Keratinocyte (primary cell): ENCODE data around the gene ATP6V1G3. TPM values are rescaled to one million over a fixed set of nuclear protein-coding genes. Genes with fewer than 3 reads are reported as not detected.
"Not testable (repeated sequence)": the region's sequence is repeated elsewhere in the genome, so short reads cannot be mapped to it uniquely, and the experiment has no call there.

Experiments used
- DNase-seq: peaks from one replicate; pipeline ENCODE4 v3.0.0-alpha.2; 2011; ENCODE audit warnings: low read depth, missing footprints, low spot score
- FAIRE-seq: peaks from 2 replicates; lab custom pipeline; 2011; peaks lifted over from hg19 to GRCh38; lab: Jason Lieb, UNC
- H2AFZ ChIP-seq: 2 replicates; pipeline ENCODE4 v1.6.0; 2012; ENCODE audit warnings: low read length, control low read depth, inconsistent platforms; ENCODE audit not compliant: control insufficient read depth
- H3K27ac ChIP-seq: 2 replicates; pipeline ENCODE4 v1.5.1; 2011; ENCODE audit warnings: low read length; ENCODE audit not compliant: control insufficient read depth, insufficient read depth
- H3K27me3 ChIP-seq: 3 replicates; pipeline ENCODE4 v1.6.0; 2011; ENCODE audit warnings: low read length; ENCODE audit not compliant: control insufficient read depth, insufficient read depth; ENCODE audit errors: extremely low read depth
- H3K36me3 ChIP-seq, 2 experiments: 2 replicates in 1 of 2; 3 replicates in 1 of 2; pipeline ENCODE4 v1.5.1; 2011; ENCODE audit warnings: low read length in 2 of 2, mild to moderate bottlenecking in 1 of 2; ENCODE audit not compliant: control insufficient read depth in 2 of 2, insufficient read depth in 2 of 2; ENCODE audit errors: extremely low read depth in 1 of 2
- H3K4me1 ChIP-seq: 3 replicates; pipeline ENCODE4 v1.5.1; 2011; ENCODE audit warnings: low read length; ENCODE audit not compliant: control insufficient read depth, insufficient read depth; ENCODE audit errors: extremely low read depth
- H3K4me2 ChIP-seq: 3 replicates; pipeline ENCODE4 v1.6.0; 2011; ENCODE audit warnings: low read depth, low read length; ENCODE audit not compliant: control insufficient read depth, insufficient read depth; ENCODE audit errors: extremely low read depth
- H3K4me3 ChIP-seq, 3 experiments: fragments of 200-600 bp in 1 of 3; sonication (generic) in 1 of 3; 2 replicates in 2 of 3; 3 replicates in 1 of 3; pipeline ENCODE4 v1.5.1; 2011 to 2016; ENCODE audit warnings: low read length in 3 of 3, mild to moderate bottlenecking in 3 of 3, control low read depth in 2 of 3, inconsistent platforms in 1 of 3, low read depth in 1 of 3, mixed read lengths in 1 of 3, mixed run types in 1 of 3, moderate library complexity in 1 of 3; ENCODE audit not compliant: control insufficient read depth in 2 of 3, insufficient read depth in 2 of 3; ENCODE audit errors: extremely low read depth in 1 of 3
- H3K79me2 ChIP-seq: 2 replicates; pipeline ENCODE4 v1.6.0; 2012; ENCODE audit warnings: low read length; ENCODE audit not compliant: control insufficient read depth, insufficient read depth
- H3K9ac ChIP-seq: 3 replicates; pipeline ENCODE4 v1.6.0; 2011; ENCODE audit warnings: low read length; ENCODE audit not compliant: control insufficient read depth, insufficient read depth; ENCODE audit errors: extremely low read depth
- H3K9me1 ChIP-seq: 3 replicates; pipeline ENCODE4 v1.6.0; 2011; ENCODE audit warnings: low read length; ENCODE audit not compliant: control insufficient read depth, insufficient read depth; ENCODE audit errors: extremely low read depth
- H3K9me3 ChIP-seq: 2 replicates; pipeline ENCODE4 v1.5.1; 2012; ENCODE audit warnings: low read depth, low read length; ENCODE audit not compliant: control insufficient read depth
- H4K20me1 ChIP-seq: 3 replicates; pipeline ENCODE4 v1.6.0; 2011; ENCODE audit warnings: low read length; ENCODE audit not compliant: control insufficient read depth, insufficient read depth; ENCODE audit errors: extremely low read depth
- CTCF ChIP-seq, 3 experiments: IDR thresholded peaks in 1 of 3; conservative IDR thresholded peaks in 1 of 3; optimal IDR thresholded peaks in 1 of 3; 2 replicates in 2 of 3; 3 replicates in 1 of 3; pipeline versions ENCODE3 to v1.5.1; 2011; ENCODE audit warnings: low read length in 3 of 3, mild to moderate bottlenecking in 3 of 3, moderate library complexity in 2 of 3, control low read depth in 1 of 3, inconsistent platforms in 1 of 3; ENCODE audit not compliant: insufficient read depth in 2 of 3; ENCODE audit errors: extremely low read depth in 1 of 3
- EZH2 ChIP-seq: IDR thresholded peaks from one replicate; pipeline ENCODE4 v1.6.1; 2012; ENCODE audit warnings: inconsistent platforms, mild to moderate bottlenecking, low read length, moderate library complexity
- dilution Hi-C: fragments of 300-500 bp; cut with MboI; formaldehyde crosslinking; loops from one replicate; pipeline ENCODE4 v1.7.0; 2020; ENCODE audit warnings: low sequenced_read_pairs; ENCODE audit not compliant: extremely low pct_ligation_motif_present
- polyA plus RNA-seq, 5 experiments: library from polyadenylated mRNA; depleted of rRNA in 3 of 5; stranded (reverse) in 3 of 5; stranded (forward) in 1 of 5; unstranded in 1 of 5; fragments of >200 nt; gene quantifications; 1 replicate in 1 of 5; 2 replicates in 3 of 5; 3 replicates in 1 of 5; pipeline versions ENCODE4 v1.2.1 to v1.2.3, GENCODE V29; 2011 to 2012; ENCODE audit warnings: missing spikeins in 2 of 5, low read depth in 1 of 5, low replicate concordance in 1 of 5

ATP6V1G3 gene
- polyA plus RNA-seq, 1 donor (not counting 4 experiments of a cell fraction or from before 2014, with no cell fraction given) = not detected

DNA sequence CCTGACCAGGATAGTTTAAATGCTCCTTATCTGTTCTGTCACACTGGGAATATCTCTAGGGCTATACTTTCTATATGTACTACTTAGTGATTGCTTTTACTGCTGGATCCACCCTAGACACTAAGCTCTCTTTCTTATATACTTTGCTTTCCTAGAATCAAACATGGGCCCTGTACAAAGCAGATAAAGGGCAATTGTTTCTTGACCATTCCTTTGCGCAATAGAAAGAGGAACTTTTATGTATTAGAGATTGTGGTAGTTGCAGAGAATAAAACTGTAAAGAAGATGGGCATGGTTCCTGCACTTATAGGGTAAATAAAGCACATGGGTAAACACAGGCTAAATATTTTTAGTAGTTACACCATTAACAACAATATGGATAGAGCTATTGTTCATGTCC lies 58.8 kb downstream of the ATP6V1G3 start:
- H3K27me3 ChIP-seq = no peaks in the 10 kb centered on the region
- H3K27ac ChIP-seq = no peak overlapping the region
- DNase-seq (no peak), FAIRE-seq (no peak)
- H3K9me1 ChIP-seq = no peaks in the 10 kb centered on the region
- no peaks in the 10 kb centered on the region for H3K4me1 ChIP-seq
- TF ChIP-seq EZH2 (no peak), CTCF (optimal IDR thresholded peaks at IDR 0.05 in 1 of 3, IDR thresholded peaks at IDR 0.05 in 1 of 3, conservative IDR thresholded peaks at IDR 0.05 in 1 of 3; ENCODE audit: extremely low read depth in 1 of 3, insufficient read depth in 2 of 3, low read length in 3 of 3) (no peak)
- no peak overlapping the region for H2AFZ ChIP-seq
- no peaks in the 10 kb centered on the region for H4K20me1 ChIP-seq
- H3K4me2 ChIP-seq = no peak overlapping the region
- H3K9me3 ChIP-seq = no peaks in the 10 kb centered on the region
- H3K36me3 ChIP-seq = no peaks in the 10 kb centered on the region
- no peak overlapping the region for H3K4me3 ChIP-seq
- H3K79me2 ChIP-seq = no peaks in the 10 kb centered on the region
- no peak overlapping the region for H3K9ac ChIP-seq
- dilution Hi-C loops = no loop called here

DNA sequence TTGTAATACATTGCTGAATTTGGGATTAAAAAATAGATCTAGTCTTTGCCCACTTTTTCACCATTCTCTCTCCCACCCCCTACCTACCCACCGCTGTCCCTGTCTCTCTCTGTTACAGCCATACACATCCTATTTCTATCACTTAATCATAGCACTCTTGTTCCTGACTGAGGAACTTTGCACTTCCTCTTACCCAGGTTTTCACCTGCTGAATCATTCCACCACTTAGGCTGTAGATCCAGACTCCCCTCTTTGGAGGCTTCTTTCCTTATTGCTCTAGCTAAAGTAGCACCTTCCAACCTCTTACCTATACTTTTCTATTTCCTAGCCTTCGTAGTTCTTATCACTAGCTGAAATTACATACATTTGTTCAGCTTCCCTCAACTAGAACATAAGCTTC lies 59.6 kb downstream of the ATP6V1G3 start:
- Histone ChIP-seq H3K9me1 (no peaks in the 10 kb centered on the region), H2AFZ (no peak overlapping the region), H3K9me3 (no peaks in the 10 kb centered on the region), H3K27me3 (no peaks in the 10 kb centered on the region), H3K36me3 (no peaks in the 10 kb centered on the region), H3K4me2 (no peak overlapping the region), H3K27ac (no peak overlapping the region), H3K9ac (no peak overlapping the region), H3K4me1 (no peaks in the 10 kb centered on the region), H3K79me2 (no peaks in the 10 kb centered on the region), H3K4me3 (no peak overlapping the region), H4K20me1 (no peaks in the 10 kb centered on the region)
- dilution Hi-C loops = no loop called here
- no peak for FAIRE-seq
- DNase-seq = no peak
- no peak for TF ChIP-seq EZH2
- no peak for TF ChIP-seq CTCF (optimal IDR thresholded peaks at IDR 0.05 in 1 of 3, IDR thresholded peaks at IDR 0.05 in 1 of 3, conservative IDR thresholded peaks at IDR 0.05 in 1 of 3; ENCODE audit: extremely low read depth in 1 of 3, insufficient read depth in 2 of 3, low read length in 3 of 3)

DNA sequence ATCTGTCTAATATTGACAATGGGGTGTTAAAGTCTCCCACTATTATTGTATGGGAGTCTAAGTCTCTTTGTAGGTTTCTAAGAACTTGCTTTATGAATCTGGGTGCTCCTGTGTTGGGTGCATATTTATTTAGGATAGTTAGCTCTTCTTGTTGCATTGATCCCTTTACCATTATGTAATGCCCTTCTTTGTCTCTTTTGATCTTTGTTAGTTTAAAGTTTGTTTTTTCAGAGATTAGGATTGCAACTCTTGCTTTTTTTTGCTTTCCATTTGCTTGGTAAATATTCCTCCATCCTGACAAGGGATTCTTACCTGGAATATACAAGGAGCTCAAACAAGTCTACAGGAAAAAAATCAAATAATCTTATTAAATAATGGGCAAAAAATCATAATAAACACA lies 63.1 kb downstream of the ATP6V1G3 start:
- H3K9me3 ChIP-seq, H3K36me3 ChIP-seq, H2AFZ ChIP-seq, H4K20me1 ChIP-seq, H3K4me2 ChIP-seq, H3K27ac ChIP-seq, H3K9me1 ChIP-seq, H3K9ac ChIP-seq, H3K4me3 ChIP-seq, H3K27me3 ChIP-seq, H3K4me1 ChIP-seq, dilution Hi-C loops, DNase-seq, H3K79me2 ChIP-seq, FAIRE-seq: not testable (repeated sequence)
